NCI-H526 treated with DMSO at 0.1 percent for 48 hours (cell line): Measurements from ENCODE around the gene SF3B4.
"Not testable (repeated sequence)": the region's sequence is repeated elsewhere in the genome, so short reads cannot be mapped to it uniquely, and the experiment has no call there.

ENCODE experiments used
- DNase-seq: peaks from one replicate; lab custom pipeline; 2025; lab: John Stamatoyannopoulos, UW

SF3B4 gene

DNA sequence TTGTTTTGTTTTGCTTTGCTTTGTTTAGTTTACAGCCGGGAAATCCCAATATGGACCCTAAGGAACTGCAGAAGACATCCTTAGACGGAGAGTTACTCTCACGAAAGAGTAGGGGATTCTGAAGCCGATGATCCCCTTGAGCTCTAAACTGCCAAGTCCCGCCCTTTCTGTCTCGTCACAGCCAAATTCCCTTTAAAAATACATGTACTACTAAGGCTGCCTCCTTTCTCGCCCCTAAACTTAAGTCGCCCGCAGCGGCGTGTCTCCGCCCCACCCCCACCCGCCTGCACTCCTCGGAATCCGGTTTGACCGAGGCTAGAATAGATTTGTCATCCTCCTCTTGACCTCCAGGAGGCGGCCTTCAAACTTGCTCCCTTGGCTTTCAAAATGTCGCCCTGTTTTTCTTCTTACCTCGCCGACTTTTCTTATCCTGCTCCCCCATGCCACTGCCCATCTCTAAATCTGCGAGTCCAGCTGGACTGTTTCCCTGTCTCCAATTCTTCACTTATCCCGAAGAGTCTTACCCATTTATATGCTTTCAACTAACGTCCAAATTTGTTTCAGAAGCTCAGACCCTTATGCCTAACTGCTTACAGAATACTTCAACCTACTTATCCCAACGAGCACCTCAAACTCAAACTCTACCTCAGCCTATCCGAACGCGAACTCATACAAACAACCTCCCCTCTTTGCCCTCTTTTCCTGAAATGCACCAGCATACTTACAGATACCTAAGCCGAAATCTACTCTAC, 39.2 kb downstream of the SF3B4 start:
- DNase-seq: peak; percentile 98

DNA sequence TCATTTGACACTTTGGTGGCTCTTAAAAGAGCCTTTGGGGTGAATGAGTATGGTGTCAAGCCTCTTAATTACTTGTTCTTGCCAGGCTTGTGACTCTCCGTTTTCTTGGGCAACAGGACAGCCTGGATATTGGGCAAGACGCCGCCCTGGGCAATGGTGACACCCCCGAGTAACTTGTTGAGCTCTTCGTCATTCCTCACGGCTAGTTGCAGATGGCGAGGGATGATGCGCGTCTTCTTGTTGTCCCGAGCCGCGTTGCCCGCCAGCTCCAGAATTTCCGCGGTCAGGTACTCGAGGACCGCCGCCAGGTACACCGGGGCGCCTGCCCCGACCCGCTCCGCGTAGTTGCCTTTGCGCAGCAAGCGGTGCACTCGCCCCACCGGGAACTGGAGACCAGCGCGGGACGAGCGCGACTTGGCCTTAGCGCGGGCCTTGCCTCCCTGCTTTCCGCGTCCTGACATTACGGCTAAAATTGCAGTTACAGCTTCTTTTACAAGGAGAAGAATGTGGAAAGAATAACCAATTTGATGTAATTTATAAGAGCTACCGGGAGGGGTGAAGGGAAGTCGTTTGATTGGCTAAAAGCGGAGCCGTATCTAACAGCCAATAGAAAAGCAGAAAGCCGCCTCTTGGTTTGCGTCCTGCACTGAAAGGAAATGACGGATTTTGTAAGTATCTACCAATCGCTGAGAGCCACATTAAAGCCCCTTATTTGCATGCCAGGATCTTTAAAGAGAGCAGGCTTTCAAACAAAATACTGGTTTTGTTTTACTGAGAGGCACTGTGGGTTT, 40.0 kb downstream of the SF3B4 start:
- DNase-seq: peak; percentile 100

- not testable (repeated sequence) for DNase-seq
Measured at GRCh38 chr1:149887196-149887455, 40.5 kb downstream of the SF3B4 start.

GRCh38 chr1:149886396-149887195, 41.0 kb downstream of the SF3B4 start:
- peak; percentile 100 for DNase-seq

DNA sequence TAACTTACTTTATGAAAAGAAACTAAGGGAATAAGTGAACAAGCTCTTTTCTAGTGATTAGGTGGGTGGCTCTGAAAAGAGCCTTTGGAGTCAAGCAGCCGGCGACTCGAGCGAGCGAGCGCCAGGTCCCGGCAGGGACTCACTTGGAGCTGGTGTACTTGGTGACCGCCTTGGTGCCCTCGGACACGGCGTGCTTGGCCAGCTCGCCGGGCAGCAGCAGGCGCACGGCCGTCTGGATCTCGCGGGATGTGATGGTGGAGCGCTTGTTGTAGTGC, 41.5 kb downstream of the SF3B4 start:
- DNase-seq: not testable (repeated sequence)

GRCh38 chr1:149885339-149886120, 42.1 kb downstream of the SF3B4 start:
- DNase-seq: peak; percentile 96

- peak; percentile 90 for DNase-seq
Measured at GRCh38 chr1:149884433-149885338, 42.9 kb downstream of the SF3B4 start.

- DNase-seq: no peak
Measured at GRCh38 chr1:149883598-149884247, 43.9 kb downstream of the SF3B4 start.

DNA sequence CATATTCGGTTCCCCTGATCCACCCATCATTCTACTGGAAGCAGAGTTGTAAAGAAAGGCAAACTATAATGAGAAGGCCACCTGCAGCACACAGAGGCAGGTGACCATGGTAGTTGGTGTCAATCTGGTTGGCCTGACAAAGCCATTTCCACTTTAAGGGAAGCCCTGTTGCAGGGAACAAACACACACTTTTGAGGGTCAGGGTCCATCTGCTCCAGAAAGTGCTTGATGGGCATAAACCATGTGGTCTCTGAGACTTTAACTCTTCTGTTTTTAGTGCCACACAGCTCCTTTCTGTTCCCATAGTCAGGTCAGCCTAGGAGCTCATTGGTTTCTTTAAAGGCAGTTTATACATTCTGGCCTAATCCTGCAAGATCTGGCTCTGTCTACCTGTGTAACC, 45.7 kb downstream of the SF3B4 start:
- DNase-seq: no peak

- no peak for DNase-seq
Measured at GRCh38 chr1:149879556-149879955, 48.0 kb downstream of the SF3B4 start.

DNA sequence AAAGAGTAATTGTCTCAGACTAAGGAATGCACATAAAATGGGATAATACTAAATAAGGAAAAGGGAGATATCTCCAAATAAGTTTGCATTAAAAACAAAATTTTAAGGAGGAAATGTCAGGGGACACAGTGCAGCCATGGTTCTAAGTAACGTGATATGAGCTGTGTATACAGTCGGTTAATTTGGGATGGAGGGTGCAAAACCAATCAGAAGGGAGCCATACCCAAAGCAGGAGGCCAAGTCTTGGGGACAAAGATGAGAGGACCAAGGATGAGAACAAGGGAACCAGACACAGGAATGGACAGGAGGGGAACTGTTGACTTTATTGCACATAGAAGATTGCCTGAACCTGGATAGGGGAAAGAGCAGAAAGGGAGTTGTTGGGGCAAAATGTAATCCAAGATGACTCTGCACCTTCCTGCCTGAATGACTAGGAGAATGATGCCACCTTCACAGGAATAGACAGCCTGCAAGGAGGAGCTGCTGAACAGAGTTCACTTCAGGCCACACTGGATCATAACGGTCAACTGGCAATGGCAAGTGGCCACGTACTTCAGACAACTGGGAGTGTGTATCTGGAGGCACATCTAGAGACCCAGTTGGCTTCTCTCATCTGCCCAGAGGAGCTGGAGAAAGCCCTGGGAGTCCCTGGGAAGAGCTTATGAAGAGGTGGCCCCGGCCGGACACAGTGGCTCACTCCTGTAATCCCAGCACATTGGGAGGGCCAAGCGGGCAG, 50.2 kb downstream of the SF3B4 start:
- no peak for DNase-seq
